Right lobe of liver (tissue), 4 donors: Measurements from ENCODE around the gene SAG.

Experiments used
- CTCF ChIP-seq, 4 donors: fragments of 200-600 bp in 3 of 4; fragments of 450-650 bp in 1 of 4; IDR thresholded peaks; one replicate each; pipeline versions ENCODE4 v1.5.1 to v1.8.0; 2016 to 2022; ENCODE audit warnings: antibody characterized with exemption in 4 of 4, mild to moderate bottlenecking in 2 of 4
- POLR2A ChIP-seq: fragments of 450-650 bp; IDR thresholded peaks from one replicate; pipeline ENCODE4 v1.6.1; 2017; ENCODE audit warnings: antibody characterized with exemption, mild to moderate bottlenecking
- donor health status: DM: no; HTN: no; CAD: no.
- donor health status: DM: no; HTN: no; CAD: no.
- donor health status: DM: no; HTN: yes; CAD: no.

GRCh38 chr2:233380995-233381637 is 73.5 kb downstream of the SAG start:
- no peak for TF ChIP-seq POLR2A
- no peak for TF ChIP-seq CTCF (IDR thresholded peaks at IDR 0.05)
